OCI-M2 (cell line): ENCODE measurements around the gene FADS2.

Source experiments
- DNase-seq: peaks from one replicate; lab custom pipeline; 2025; ENCODE audit not compliant: unreplicated experiment; lab: John Stamatoyannopoulos, UW

Gene FADS2

GRCh38 chr11:61827571-61828378 lies at the start of gene FADS2:
TSS of gene FADS2 (plus strand) at chr11:61828300. CDS start at chr11:61828391, 91 bp downstream.
- peak; percentile 46 for DNase-seq

GRCh38 chr11:61778357-61778886 lies 49.7 kb upstream of the FADS2 start:
- DNase-seq, result no peak

GRCh38 chr11:61778920-61779650 lies 49.0 kb upstream of the FADS2 start:
- no peak for DNase-seq

- DNase-seq, result no peak
Measured at GRCh38 chr11:61779666-61780525, 48.2 kb upstream of the FADS2 start.

GRCh38 chr11:61780581-61781162 lies 47.4 kb upstream of the FADS2 start:
- no peak for DNase-seq

GRCh38 chr11:61781585-61781984 lies 46.5 kb upstream of the FADS2 start:
- no peak for DNase-seq

GRCh38 chr11:61782299-61782698 lies 45.8 kb upstream of the FADS2 start:
- no peak for DNase-seq

GRCh38 chr11:61782841-61783240 lies 45.3 kb upstream of the FADS2 start:
- no peak for DNase-seq

- no peak for DNase-seq
Measured at GRCh38 chr11:61783717-61784505, 44.2 kb upstream of the FADS2 start.

- no peak for DNase-seq
Measured at GRCh38 chr11:61784506-61784805, 43.6 kb upstream of the FADS2 start.

- DNase-seq, result no peak
Measured at GRCh38 chr11:61785837-61786402, 42.2 kb upstream of the FADS2 start.

- DNase-seq, result no peak
Measured at GRCh38 chr11:61787928-61788491, 40.1 kb upstream of the FADS2 start.

GRCh38 chr11:61791737-61792309 lies 36.3 kb upstream of the FADS2 start:
- no peak for DNase-seq

GRCh38 chr11:61792310-61793082 lies 35.6 kb upstream of the FADS2 start, which contains the start of the genes FEN1 and TMEM258:
TSS of gene FEN1 (plus strand) at chr11:61792911. CDS start at chr11:61795362, 2,451 bp downstream.
TSS of gene TMEM258 (minus strand) at chr11:61792599. CDS start at chr11:61792558, 41 bp downstream.
- DNase-seq, result peak; percentile 85

GRCh38 chr11:61793083-61793828 lies 34.8 kb upstream of the FADS2 start:
- DNase-seq, result no peak

GRCh38 chr11:61793829-61794204 lies 34.3 kb upstream of the FADS2 start:
- no peak for DNase-seq

GRCh38 chr11:61794579-61794978 lies 33.5 kb upstream of the FADS2 start:
- DNase-seq, result no peak
